HG02970 (cell line): ENCODE results near the gene ARHGEF17.

Experiments used
- ATAC-seq: cut with Tn5 transposase; IDR thresholded peaks from one replicate; pipeline ENCODE4 v1.9.1; 2021; ENCODE audit warnings: mild to moderate bottlenecking, moderate library complexity, moderate number of reproducible peaks; ENCODE audit not compliant: unreplicated experiment, low FRiP score

ARHGEF17 gene

DNA sequence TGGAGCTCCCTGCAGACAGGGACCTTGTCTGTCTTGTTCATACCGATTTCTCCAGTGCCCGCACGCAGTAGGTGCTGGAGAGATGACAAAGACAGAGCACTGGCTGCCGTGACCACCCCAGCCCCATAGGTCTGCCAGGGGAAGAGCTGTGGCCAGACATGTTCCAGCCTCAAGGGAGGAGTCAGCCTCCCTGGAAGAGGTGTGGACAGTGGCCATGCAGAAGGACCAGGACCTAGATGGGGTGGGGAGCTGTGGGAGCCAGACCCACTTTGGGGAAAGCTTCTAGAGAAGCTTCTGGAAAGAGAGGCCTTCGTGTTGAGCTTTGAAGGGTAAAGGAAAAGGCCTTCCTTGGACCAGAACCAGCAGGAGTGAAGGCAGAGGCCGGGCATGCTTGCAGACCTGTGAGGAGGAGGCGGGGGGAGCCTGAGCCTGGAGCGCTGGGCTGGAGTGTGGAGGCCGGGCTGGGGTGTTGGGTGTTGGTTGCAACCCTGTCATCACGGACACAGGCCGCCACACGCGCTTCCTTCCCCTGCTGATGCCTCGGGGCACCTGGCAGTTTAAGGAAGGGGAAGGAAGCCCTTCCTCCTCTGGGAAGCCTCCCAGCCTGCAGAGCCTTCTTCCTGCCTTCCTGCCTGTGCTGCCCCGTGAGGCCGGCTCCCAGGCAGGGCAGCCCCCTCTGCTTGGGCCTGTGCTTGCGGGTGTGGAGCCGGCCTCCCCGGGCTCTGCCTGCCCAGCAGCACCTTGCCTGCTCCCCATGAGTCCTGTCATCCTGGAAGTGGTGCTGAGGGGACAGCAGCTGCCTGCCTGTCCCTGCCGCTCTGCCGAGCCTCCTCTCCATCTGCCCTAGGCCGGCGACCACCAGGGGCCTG, 80.4 kb downstream of the ARHGEF17 start:
- no peak for ATAC-seq

DNA sequence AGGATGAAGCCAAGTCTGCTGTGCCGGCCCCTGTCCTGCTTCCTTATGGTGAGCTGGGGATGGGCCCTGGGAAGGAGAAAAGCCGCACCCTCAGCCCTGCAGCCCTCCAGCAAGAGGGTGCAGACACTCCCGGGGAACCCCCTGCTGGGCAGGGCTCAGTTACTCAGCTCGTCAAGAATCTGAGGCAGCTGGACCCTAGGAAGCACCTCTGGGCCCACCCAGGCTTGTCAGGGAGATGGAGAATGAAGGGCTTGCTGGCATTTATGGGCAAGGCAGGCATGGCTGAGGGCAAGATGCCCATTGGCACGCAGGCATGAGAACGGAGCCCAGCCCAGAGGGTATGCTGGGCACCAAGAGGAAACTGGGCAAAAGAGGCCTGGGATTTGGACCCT, 81.1 kb downstream of the ARHGEF17 start:
- no peak for ATAC-seq

DNA sequence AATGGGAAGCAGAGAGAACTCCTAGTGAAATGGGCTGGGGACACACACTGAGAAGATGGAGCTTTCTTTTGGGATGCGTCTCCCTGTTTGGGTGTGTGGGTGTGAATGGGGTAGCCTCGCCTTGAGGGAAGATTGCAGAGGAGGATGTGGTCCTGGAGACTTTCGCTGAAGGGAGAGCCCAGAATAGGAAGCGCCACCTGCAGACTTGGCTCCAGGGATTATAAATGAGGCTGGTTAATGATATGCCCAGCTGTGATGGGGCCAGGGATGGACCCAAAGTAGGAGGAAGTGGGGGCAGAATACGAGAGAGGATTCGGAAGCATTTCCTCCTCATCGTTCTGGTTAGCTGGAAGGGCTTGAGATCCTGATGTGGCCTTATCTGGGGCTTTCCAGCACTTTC, 81.8 kb downstream of the ARHGEF17 start:
- ATAC-seq = no peak

DNA sequence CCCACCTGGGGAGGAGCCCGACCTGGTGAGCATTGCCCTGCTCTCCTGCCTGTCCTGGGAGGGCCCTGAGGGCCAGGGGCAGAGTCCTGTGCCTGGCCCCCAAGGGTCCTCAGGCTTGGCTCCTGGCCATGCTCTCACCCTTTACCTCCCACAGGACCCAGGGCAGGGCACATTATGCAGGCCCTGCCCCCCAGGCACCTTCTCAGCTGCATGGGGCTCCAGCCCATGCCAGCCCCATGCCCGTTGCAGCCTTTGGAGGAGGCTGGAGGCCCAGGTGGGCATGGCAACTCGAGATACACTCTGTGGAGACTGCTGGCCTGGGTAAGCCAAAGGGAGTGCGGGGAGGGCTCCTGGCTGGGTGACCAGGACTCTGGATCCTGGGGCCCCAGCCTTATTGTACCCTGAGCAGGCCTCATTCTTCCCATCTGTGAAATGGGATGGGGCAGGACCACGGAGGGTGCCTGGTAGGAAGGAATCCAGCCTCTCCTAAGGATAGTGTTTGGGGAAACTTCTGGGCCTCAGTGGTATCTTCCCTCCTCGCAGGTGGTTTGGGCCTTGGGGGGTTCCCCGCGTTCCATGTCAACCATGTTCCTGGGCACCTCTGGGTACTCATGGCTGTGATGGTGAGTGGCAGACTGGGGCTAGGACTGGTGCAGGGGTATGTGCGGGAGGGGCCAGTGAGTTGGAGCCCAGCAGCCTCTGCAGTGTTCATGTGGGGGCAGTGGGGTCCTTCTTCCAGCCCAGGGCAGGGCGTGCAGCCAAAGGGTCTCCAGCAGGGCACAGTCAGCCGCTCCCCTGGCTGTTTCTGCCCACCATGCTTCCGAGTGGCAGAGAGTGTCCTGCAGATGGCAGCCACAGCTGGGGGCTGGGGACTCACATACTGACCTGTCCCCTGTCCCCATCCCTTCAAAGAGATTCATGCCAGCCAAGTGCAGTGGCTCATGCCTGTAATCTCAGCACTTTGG, 82.8 kb downstream of the ARHGEF17 start:
- no peak for ATAC-seq

DNA sequence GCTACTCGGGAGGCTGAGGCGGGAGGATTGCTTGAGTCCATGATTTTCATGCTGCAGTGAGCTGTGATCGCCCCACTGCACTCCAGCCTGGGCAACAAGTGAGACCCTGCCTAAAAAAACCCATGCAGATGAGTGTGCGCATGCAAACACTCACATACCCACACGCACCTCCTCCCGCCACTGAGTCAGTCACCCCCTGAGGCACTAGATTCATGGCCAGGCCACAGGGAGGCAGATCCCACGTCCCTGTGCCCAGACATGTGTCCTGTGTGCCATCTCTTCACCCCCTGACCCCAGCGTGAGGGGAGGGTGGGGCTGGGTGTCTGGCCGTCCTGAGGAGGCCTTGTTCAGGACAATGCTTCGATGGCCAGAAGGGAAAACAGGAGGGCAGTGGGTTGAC, 83.6 kb downstream of the ARHGEF17 start:
- ATAC-seq = no peak

DNA sequence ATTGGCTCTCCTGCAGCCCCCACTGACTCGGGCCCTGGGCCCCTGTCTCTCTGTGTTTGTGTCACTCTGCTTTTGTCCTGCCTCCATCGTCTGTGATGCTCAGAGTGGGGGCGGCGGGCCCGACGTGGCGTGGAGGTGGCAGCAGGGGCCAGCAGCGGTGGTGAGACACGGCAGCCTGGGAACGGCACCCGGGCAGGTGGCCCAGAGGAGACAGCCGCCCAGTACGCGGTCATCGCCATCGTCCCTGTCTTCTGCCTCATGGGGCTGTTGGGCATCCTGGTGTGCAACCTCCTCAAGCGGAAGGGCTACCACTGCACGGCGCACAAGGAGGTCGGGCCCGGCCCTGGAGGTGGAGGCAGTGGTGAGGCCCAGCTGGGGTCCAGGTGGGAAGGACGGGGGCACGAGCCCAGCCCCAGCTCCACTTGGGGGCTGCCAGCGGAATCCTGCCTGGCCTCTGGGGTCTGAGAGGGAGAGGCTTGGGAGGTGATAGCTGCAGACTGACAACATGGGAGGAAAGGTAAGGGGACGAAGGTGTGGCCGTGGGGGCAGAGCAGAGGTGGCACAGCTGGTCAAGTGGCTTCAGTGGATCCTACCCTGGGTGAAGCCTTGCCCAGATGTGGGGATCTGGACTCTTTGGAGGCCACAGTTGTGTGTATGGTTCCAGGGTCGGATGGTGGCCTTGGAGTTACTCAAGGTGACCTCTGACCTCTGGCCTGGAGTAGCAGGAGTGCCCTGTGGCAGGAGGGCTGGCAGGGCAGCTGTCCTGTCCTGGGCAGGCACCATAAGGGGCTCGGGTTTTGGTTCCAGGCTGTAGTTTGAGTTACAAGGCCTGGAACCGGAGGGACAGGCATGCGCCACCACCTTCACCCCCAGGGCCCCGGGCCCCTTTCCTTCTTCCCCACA, 84.3 kb downstream of the ARHGEF17 start:
- no peak for ATAC-seq

DNA sequence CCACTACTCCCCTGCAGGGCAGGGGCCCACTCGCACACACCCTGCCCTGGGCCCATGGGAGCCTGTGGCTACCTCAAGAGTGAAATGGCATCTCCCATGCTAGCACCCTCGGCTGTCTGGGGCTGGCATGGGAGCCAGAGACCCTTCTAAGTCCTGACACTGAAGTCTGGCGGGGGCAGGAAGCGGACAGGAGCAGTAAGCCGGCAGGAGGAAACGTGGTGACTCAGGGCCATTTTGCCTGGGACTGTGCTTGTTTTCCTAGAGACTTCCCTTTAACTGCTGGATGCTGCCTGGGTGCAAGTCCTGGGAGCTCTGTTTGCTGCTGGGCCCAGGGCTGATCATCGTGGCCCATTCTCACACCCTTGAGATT, 84.9 kb downstream of the ARHGEF17 start:
- ATAC-seq = no peak

DNA sequence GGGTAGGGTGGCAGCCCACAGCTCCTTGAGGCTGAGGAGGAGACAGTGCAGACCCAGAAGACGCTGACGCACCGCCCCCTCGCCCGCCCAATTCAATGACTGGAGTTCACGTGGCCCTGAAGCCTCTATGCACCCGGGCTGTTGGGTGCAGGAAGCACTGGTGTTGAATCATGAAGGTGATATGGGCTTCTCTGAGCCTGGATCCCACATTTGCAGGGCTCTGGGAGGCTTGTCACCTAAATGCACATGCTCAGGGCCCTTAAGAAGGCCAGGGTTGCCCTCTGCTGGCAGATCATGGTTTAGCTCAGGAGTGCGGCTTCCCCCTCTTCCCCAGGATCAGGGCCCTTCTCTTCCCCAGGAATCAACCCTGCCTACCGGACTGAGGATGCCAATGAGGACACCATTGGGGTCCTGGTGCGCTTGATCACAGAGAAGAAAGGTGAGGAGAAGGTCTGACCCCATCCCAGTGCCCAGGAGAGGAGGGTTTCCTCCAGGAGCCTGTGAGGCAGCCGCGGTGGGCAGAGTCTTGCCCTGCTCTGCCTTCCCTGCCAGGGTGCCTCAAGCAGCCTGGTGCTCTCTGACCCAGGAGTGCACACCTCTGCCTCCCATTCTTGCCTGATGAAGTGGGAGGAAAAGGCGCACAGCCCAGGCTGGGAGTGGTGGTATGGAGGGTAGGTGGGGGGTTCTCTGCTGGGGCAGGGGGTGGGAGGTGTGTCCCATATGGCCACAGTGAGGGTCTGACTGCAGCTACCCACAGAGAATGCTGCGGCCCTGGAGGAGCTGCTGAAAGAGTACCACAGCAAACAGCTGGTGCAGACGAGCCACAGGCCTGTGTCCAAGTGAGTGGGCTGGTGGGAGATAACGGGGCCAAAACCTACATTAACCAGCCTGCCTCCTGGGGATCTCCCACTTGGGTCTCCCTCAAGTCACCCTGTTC, 85.7 kb downstream of the ARHGEF17 start:
- ATAC-seq = no peak

DNA sequence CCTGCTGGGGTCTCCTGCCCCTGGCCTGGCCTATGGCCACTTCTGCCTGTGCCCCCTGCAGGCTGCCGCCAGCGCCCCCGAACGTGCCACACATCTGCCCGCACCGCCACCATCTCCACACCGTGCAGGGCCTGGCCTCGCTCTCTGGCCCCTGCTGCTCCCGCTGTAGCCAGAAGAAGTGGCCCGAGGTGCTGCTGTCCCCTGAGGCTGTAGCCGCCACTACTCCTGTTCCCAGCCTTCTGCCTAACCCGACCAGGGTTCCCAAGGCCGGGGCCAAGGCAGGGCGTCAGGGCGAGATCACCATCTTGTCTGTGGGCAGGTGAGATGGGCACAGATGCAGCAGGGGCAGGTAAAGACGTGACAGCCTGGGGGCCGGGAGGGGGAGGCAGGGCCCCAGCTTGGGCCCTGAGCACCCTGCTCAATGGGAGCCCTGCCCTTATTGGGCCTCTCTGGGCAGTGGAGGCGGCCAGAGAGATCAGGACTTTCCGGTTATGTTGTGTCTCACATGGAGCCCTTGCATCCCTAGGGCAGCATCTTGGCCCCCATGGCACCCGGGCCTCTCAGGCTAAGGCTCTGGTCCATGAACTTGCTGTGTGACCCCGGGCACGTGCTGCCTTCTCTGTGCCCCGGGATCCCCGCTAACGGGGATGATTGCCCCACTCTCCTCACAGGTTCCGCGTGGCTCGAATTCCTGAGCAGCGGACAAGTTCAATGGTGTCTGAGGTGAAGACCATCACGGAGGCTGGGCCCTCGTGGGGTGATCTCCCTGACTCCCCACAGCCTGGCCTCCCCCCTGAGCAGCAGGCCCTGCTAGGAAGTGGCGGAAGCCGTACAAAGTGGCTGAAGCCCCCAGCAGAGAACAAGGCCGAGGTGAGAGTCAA, 86.6 kb downstream of the ARHGEF17 start:
- no peak for ATAC-seq

DNA sequence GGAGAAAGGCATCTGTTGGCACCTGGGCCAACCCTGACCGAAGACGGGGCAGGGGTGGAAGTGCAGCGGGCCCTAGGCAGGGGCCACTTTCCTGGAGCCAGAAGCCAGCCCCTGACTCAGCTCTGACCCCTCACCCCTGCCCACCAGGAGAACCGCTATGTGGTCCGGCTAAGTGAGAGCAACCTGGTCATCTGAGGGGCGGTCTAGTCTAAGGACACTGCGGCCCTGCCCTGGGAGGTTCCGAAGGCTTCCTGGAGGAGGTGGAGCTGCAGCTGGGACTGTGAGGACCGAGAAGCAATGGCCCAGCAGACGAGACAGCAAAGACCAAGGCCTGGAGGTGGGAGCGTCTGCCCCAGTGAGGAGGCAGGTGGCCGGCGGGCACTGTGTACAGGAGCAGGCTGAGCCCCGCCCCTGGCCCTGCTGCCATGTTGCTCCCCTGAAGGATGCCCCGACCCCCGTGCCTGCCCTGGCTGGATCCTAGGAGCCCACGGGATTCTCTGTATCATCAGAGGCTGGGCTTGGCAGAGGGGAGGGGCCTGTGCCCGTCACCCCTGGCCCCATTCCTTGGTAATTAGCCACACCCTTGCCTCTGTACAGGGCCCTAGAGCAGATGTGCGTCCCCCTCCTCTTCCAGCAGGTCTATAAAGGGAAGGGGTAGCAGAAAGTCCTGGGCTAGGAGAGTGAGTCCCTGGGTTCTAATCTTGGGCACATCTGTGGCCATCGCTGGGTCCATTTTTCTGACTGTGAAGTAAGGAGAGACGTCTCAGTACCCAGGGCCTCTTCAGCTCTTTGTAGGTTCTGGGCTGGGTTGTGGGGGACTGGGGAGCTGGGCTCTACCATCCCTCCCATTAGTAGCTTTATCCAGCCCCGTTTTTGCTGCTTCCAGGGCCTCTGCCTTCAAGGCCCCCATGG, 87.5 kb downstream of the ARHGEF17 start:
- ATAC-seq = no peak

DNA sequence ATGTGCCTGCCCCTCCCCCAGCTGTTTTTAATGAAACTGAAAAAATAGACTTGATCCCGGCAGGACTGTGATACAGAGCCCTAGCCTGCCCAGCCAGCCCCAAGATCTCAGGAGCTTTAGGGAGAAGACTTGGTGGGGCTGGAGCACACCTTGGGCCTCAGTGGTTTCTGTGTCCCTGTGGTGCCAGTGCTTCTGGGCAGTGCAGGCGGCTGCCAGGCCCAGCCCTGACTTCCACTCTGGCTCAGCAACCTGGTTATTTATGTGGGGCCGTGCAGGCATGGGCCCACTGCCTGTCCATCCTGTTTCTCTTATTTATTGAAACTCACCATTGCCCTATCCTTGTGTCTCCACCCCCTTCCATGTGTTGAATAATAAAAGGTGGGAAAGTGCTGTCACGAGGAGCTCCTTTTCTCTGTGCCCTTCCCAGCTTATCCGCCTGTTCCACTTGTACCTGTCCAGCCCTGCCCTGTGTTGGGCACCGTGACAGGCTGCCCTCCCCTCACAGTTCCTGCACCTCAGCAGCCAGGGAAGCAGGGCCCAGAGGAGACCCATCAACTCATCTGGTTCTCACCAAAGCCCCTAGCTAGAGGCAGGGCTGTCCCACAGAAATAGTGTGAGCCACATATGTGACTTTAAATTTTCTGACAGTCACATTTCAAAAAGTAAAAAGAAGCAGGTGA, 88.3 kb downstream of the ARHGEF17 start:
- ATAC-seq = no peak

DNA sequence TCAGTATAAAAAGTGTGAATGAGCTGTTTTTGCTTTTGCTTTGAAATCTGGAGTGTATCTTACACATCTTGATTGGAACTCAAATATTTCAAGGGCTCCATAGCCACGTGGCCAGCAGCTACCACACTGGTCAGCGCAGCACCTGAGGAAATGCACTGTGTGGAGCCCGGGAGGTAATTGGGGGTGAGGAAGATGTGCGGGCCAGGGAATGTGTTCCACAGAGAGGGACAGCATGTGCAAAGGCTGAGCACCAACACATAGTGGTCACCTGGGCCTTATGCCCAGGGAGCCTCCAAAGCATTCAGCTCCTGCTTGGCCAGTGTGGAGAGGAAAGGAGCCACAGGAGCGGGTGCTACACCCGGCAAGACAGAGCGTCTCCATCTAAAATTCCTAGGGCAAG, 88.9 kb downstream of the ARHGEF17 start:
- no peak for ATAC-seq

DNA sequence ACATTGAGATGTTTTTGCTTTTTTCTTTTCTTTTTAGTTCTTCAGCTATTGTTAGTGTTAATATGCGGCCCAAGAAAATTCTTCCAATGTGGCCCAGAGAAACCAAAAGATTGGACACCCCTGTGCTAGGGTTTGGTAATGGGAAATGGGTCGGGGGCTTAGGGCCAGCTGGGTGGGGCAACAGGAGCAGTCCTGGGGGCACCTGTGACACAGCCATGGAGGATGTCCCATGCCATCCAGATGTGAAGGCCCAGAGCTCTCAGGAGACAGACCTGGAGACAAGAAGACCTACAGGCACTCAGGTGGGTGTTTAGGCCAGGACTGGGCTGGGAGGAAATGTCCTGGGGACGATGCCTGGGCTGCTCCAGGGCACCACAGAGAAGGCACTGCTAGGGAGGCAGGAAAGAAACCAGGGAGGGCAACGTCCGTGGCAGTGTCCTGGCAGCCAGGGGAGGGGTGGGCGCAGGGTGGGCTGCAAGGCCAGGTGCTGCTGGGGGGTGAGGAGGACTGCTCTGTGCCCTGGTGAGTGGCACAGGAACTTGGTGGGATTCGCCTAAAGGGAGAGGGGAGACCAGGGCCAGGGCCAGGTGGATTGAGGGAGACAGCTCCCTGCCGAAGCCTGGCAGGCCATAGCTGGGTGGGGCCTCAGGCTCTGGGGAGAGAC, 89.5 kb downstream of the ARHGEF17 start:
- no peak for ATAC-seq

DNA sequence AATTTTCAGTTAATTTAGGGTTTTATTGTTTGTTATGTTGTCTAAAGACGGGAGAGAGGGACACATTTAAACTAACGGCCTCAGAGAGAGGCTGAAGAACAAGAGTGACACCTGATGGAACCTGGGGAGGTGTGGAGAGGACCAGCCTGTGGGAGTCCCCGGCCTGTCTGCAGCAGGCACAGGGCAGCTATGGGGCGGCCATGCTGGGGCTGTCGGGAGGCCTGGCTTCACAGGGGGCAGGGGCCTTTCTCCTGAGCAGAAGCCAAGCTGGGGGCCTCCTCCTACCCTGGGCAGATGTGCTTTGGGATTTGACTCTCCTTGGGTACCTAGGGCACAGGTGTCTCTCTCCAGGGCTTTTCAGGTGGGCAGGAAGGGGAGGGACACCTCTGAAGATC, 90.1 kb downstream of the ARHGEF17 start:
- ATAC-seq = no peak

DNA sequence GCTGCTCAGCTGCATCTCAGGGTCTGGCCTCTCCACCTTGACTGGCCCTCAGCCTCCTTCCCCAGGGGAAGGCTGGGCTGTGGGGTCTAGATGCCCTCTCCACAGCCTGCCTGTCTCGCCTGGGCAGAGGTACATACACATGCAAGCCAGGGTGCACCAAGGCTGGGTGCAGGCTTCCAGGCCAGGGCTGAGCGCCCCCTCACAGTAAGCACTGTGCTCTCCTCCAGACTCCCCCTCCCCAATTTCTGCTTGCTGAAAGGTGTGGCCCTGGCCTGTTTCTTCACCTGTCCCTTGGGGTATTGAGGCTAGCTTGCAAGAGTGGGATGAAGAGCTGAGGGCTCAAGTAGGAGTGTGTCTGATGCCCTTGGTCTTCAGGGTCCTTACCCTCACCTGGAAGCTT, 90.6 kb downstream of the ARHGEF17 start:
- no peak for ATAC-seq

DNA sequence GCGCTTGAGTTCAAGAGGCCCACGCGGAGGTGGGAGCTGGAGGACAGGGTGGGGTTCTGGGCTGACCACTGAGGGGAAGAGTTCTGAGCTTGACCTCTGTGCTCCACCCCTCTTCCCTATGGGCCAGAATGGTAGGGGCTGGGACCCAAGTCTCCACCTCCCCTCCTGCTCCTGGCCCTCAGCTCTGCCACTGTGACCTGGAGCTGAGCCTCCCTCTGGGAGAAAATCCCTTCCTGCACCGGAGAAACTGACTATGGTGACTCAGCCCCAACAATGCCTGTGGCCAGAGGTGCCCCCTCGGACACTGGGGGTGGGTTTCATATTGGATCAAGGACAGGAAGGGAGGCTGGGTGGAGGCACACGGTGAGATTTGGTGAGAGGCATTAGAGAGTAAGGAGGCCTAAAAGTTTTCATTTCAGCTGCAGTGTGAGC, 91.1 kb downstream of the ARHGEF17 start:
- ATAC-seq = no peak
